ENCODE measurements around the gene BMP2K. TPM values are rescaled to one million over a fixed set of nuclear protein-coding genes. Genes with fewer than 3 reads are reported as not detected.

Gene BMP2K
- total and polyA plus RNA-seq, 3 donors from 2014 or later, result 64.9 to 110 (median 102) TPM

DNA sequence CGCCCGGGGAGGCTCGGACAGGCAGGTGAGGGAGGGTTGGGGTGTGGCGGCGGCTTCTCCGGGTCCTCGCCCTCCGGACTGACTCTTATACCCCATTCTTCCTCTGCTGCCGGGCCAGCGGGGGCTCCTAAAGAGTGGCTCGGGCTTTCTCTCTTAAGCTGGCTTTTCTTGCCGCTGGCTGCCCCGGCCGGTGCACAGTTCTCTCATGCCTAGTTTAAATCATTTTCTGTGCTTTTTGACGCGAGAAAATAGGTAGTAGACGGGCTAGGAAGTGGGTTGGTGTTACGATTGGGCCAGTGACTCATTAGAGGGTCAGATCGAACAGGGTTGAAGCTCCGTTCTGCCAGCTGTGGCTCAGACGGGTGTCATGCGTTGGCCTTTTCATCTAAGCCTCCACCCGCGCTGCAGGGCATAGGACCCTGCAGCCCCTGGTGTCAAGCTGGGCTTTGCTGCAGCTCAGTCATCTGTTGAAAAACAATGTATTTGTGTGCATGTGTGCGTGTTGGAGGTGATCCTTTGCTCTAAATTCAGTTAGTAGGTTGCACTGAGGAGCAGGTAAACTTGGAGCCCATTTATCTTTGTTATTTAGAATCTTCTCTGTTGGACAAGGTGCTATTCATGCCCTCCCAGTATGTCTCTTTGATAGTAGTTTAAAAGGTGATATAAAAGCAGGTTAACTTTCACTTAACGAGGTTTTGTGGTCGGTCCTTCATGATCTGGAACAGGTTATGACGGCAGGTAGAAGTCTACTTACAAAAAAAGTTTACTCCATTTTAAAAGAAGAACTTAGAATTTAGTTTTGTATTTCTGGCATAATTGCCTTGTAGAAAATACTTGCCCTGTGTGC lies 802 bp downstream of the BMP2K start:
- Histone ChIP-seq H3K9me3 (no peaks in the 10 kb centered on the region), H3K27ac (peak overlapping the region; percentile 51 to 100), H3K4me3 (peak overlapping the region; percentile 87 to 97), H3K36me3 (ENCODE audit: low read depth, missing control alignments) (no peaks in the 10 kb centered on the region), H3K27me3 (no peaks in the 10 kb centered on the region), H3K4me1 (peaks cover 18% of the 10 kb centered on the region)
- 3 to 5% methylated on average over 21 to 27 of the region's 28 CpGs for WGBS, 2 donors
- peak; percentile 59 for DNase-seq
- no peak for TF ChIP-seq CTCF (IDR thresholded peaks at IDR 0.05)
- TF ChIP-seq POLR2A (IDR thresholded peaks at IDR 0.05), result no peak
- intact Hi-C loops (cut with DNase I; ENCODE audit: low total_unique reads), result no loop called here

DNA sequence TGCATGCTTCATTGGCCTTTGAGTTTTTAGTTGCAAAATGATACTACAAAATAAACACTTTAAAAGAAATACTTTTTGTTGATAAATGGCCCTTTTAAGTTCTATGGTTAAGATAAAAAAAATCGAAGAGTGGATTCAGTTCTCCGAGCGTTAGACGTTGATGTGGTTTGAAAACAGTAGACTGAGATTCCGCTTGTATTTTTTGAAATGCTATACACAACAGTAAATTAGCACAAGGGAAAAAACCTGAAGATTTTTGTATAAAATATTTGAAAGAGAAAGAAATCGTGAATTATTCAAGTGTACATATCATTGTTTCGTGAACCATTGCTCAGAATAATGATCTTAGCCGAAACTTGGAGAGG lies 1.4 kb downstream of the BMP2K start:
- peak overlapping the region in 1 of 2 donors; percentile 100 for H3K27ac ChIP-seq
- H3K4me1 ChIP-seq, result peaks cover 18% of the 10 kb centered on the region
- DNase-seq, result no peak
- no peaks in the 10 kb centered on the region for H3K9me3 ChIP-seq
- TF ChIP-seq CTCF (IDR thresholded peaks at IDR 0.05) (no peak), POLR2A (IDR thresholded peaks at IDR 0.05) (no peak)
- 42 to 50% methylated on average over 8 of the region's 8 CpGs for WGBS, 2 donors
- H3K36me3 ChIP-seq (ENCODE audit: low read depth, missing control alignments), result no peaks in the 10 kb centered on the region
- H3K4me3 ChIP-seq, result peak overlapping the region; percentile 87 to 97
- intact Hi-C loops (cut with DNase I; ENCODE audit: low total_unique reads), result no loop called here
- no peaks in the 10 kb centered on the region for H3K27me3 ChIP-seq

DNA sequence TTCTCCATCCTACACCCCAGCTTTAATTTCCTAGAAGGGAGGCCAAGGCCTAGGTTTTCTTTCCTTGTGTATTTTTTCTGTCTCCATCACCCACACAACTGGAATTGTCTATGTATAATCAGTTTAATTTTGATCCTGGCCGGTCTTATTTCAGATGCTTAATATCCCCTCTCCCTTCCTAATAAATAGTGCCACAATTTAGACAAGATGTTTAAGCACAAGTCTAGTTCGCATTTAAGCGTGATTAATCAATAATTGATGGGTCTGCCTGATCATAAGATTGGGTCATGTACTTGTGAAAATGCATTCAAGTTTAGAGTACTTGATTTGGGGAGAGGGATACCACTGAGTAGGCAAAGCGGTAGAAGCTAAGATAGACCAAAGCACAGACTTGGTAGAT lies 2.4 kb downstream of the BMP2K start:
- DNase-seq, result no peak
- no peak overlapping the region for H3K4me3 ChIP-seq
- WGBS, 2 donors, result 73 to 74% methylated on average over 4 of the region's 4 CpGs
- no peaks in the 10 kb centered on the region for H3K36me3 ChIP-seq (ENCODE audit: low read depth, missing control alignments)
- TF ChIP-seq POLR2A (IDR thresholded peaks at IDR 0.05) (no peak), CTCF (IDR thresholded peaks at IDR 0.05) (no peak)
- H3K27me3 ChIP-seq, result no peaks in the 10 kb centered on the region
- intact Hi-C loops (cut with DNase I; ENCODE audit: low total_unique reads), result no loop called here
- peaks cover 18% of the 10 kb centered on the region for H3K4me1 ChIP-seq
- peak overlapping the region in 1 of 2 donors; percentile 42 for H3K27ac ChIP-seq
- H3K9me3 ChIP-seq, result no peaks in the 10 kb centered on the region

- Histone ChIP-seq H3K4me1 (peaks cover 20% of the 10 kb centered on the region), H3K27ac (peak overlapping the region in 1 of 2 donors; percentile 42), H3K27me3 (no peaks in the 10 kb centered on the region), H3K4me3 (no peak overlapping the region), H3K9me3 (no peaks in the 10 kb centered on the region), H3K36me3 (ENCODE audit: low read depth, missing control alignments) (no peaks in the 10 kb centered on the region)
- TF ChIP-seq POLR2A (IDR thresholded peaks at IDR 0.05), result no peak
- TF ChIP-seq CTCF (IDR thresholded peaks at IDR 0.05), result no peak
- DNase-seq, result no peak
- WGBS, 2 donors, result 47 to 66% methylated on average over 2 of the region's 2 CpGs
- intact Hi-C loops (cut with DNase I; ENCODE audit: low total_unique reads), result no loop called here
Observed at GRCh38 chr4:78779280-78779679, 3.1 kb downstream of the BMP2K start.

- H3K27ac ChIP-seq, result no peak overlapping the region
- H3K4me1 ChIP-seq, result peaks cover 16% of the 10 kb centered on the region
Observed at GRCh38 chr4:78780093-78780492, 3.9 kb downstream of the BMP2K start.

More at GRCh38 chr4:78780093-78780492, 3.9 kb downstream of the BMP2K start:
- H3K36me3 ChIP-seq (ENCODE audit: low read depth, missing control alignments), result no peaks in the 10 kb centered on the region
- WGBS, 2 donors, result 44 to 57% methylated on average over 2 of the region's 2 CpGs
- H3K27me3 ChIP-seq, result no peaks in the 10 kb centered on the region
- no peak for TF ChIP-seq CTCF (IDR thresholded peaks at IDR 0.05)
- no peak for TF ChIP-seq POLR2A (IDR thresholded peaks at IDR 0.05)
- H3K9me3 ChIP-seq, result no peaks in the 10 kb centered on the region
- intact Hi-C loops (cut with DNase I; ENCODE audit: low total_unique reads), result no loop called here
- DNase-seq, result no peak
- H3K4me3 ChIP-seq, result no peak overlapping the region

All from testis (tissue), 3 donors.